H1 (cell line): ENCODE measurements around the gene ACSF3. TPM values are rescaled to one million over a fixed set of nuclear protein-coding genes. Genes with fewer than 3 reads are reported as not detected.

Experiments used
- ATF2 ChIP-seq: IDR thresholded peaks from 2 replicates; pipeline ENCODE4 v1.6.1; 2012; ENCODE audit warnings: low read length, inconsistent platforms
- CHD7 ChIP-seq: fragments of 300-600 bp; sonication (generic); IDR thresholded peaks from 2 replicates; pipeline ENCODE4 v1.7.1; 2012; ENCODE audit warnings: low read length, moderate library complexity, mild to moderate bottlenecking, inconsistent platforms; ENCODE audit not compliant: insufficient replicate concordance
- CREB1 ChIP-seq: IDR thresholded peaks from 2 replicates; pipeline ENCODE4 v1.6.1; 2012; ENCODE audit warnings: inconsistent platforms
- GABPA ChIP-seq: IDR thresholded peaks from 2 replicates; pipeline ENCODE4 v1.6.1; 2011; ENCODE audit warnings: mild to moderate bottlenecking, low read length, moderate library complexity, borderline replicate concordance; ENCODE audit not compliant: insufficient read depth
- HDAC2 ChIP-seq, 2 experiments: fragments of 300-600 bp in 1 of 2; sonication (generic) in 1 of 2; IDR thresholded peaks; 2 replicates each; pipeline ENCODE4 v1.6.1; 2011 to 2012; ENCODE audit warnings: low read depth in 2 of 2, low read length in 2 of 2, mild to moderate bottlenecking in 2 of 2, moderate library complexity in 2 of 2, borderline replicate concordance in 1 of 2, inconsistent platforms in 1 of 2
- NANOG ChIP-seq: IDR thresholded peaks from 2 replicates; pipeline ENCODE4 v1.6.1; 2011; ENCODE audit warnings: low read length, low read depth, mild to moderate bottlenecking, inconsistent platforms; ENCODE audit not compliant: insufficient read depth, poor library complexity, severe bottlenecking
- PHF8 ChIP-seq: fragments of 200-600 bp; sonication (generic); conservative IDR thresholded peaks from 2 replicates; pipeline ENCODE4 v1.7.1; 2012; ENCODE audit warnings: low read depth, mild to moderate bottlenecking, inconsistent platforms, low read length, moderate library complexity
- SP2 ChIP-seq: IDR thresholded peaks from 2 replicates; pipeline ENCODE4 v1.6.1; 2012; ENCODE audit warnings: mild to moderate bottlenecking, low read length, inconsistent platforms
- TCF12 ChIP-seq: IDR thresholded peaks from 2 replicates; pipeline ENCODE4 v1.6.1; 2011; ENCODE audit warnings: low read depth, mild to moderate bottlenecking, low read length
- polyA plus RNA-seq, 7 experiments: library from polyadenylated mRNA; depleted of rRNA in 3 of 7; stranded (reverse) in 5 of 7; unstranded in 2 of 7; fragments of >200 nt in 5 of 7; fragments of 200-250 nt in 2 of 7; gene quantifications; 1 replicate in 5 of 7; 2 replicates in 1 of 7; 4 replicates in 1 of 7; pipeline versions ENCODE4 v1.2.1 to v1.2.3, GENCODE V29; 2011 to 2013; ENCODE audit warnings: missing spikeins in 2 of 7, mixed read lengths in 2 of 7
- total RNA-seq: library from RNA; stranded (reverse); fragmentation: NEBNext Ultra II Directional; extraction: Animal tissue kit (Norgen Biotek cat#: 25700); gene quantifications from 2 replicates; pipeline ENCODE4 v1.2.1, GENCODE V29; 2021

ACSF3 gene
- total and polyA plus RNA-seq, 2 of the 8 experiments (the other 6 are each of a cell fraction or from before 2014, with no cell fraction given): 15.6 to 22.9 TPM

GRCh38 chr16:89103156-89103555 lies 9.5 kb downstream of the ACSF3 start (continued):
- TF ChIP-seq CHD7 (no peak), ATF2 (no peak), CREB1 (no peak), TCF12 (no peak), SP2 (no peak), PHF8 (no peak), GABPA (no peak), NANOG (no peak), HDAC2 (IDR thresholded peaks at IDR 0.05; ENCODE audit: borderline replicate concordance in 1 of 2, low read depth in 2 of 2, low read length in 2 of 2) (no peak)
- TF ChIP-seq, all 59 proteins: peak for 0
